Activated T-cell treated with anti-CD3 and anti-CD28 coated beads, Interleukin-2, amount 50 U/mL, for 24 hours (primary cell): ENCODE results near the gene LRFN4.

Experiments
- DNase-seq: peaks from one replicate; pipeline ENCODE4 v3.0.0-alpha.2; 2020
- H3K27ac Mint-ChIP-seq: 2 replicates; pipeline ENCODE4 v1.8.0; 2020; ENCODE audit warnings: mild to moderate bottlenecking, mixed read lengths
- H3K27me3 Mint-ChIP-seq: 2 replicates; pipeline ENCODE4 v1.8.0; 2020; ENCODE audit warnings: mixed read lengths
- H3K36me3 Mint-ChIP-seq: 2 replicates; pipeline ENCODE4 v1.8.0; 2020; ENCODE audit warnings: low read depth, mixed read lengths
- H3K4me1 Mint-ChIP-seq: 2 replicates; pipeline ENCODE4 v1.8.0; 2020; ENCODE audit warnings: low read depth, mixed read lengths
- H3K4me3 Mint-ChIP-seq: 2 replicates; pipeline ENCODE4 v1.8.0; 2020; ENCODE audit warnings: mild to moderate bottlenecking, moderate library complexity, mixed read lengths
- H3K9me3 Mint-ChIP-seq: 2 replicates; pipeline ENCODE4 v1.8.0; 2020; ENCODE audit warnings: mixed read lengths

Gene LRFN4

DNA sequence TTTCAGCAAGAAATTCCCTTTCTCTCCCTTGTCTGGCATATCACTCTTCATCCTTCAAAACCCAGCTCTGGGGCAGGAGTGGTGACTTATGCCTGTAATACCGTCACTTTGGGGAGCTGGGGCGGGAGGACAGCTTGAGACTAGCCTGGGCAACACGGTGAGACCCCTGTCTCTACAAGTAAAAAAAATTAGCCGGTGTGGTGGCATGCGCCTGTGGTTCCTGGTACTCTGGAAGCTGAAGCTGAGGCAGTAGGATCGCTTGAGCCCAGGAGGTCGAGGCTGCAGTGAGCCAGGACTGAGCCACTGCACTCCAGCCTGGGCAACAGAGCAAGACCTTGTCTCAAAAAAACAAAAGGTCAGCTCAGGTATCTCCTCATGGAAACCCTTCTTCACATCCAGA is 15.0 kb upstream of the LRFN4 start:
- peak; percentile 28 for DNase-seq
- peak overlapping the region; percentile 84 for H3K4me3 Mint-ChIP-seq
- no peaks in the 10 kb centered on the region for H3K27me3 Mint-ChIP-seq
- H3K27ac Mint-ChIP-seq: peak overlapping the region; percentile 88
- H3K36me3 Mint-ChIP-seq: peaks cover 67% of the 10 kb centered on the region
- peaks cover 51% of the 10 kb centered on the region for H3K4me1 Mint-ChIP-seq
- no peaks in the 10 kb centered on the region for H3K9me3 Mint-ChIP-seq

DNA sequence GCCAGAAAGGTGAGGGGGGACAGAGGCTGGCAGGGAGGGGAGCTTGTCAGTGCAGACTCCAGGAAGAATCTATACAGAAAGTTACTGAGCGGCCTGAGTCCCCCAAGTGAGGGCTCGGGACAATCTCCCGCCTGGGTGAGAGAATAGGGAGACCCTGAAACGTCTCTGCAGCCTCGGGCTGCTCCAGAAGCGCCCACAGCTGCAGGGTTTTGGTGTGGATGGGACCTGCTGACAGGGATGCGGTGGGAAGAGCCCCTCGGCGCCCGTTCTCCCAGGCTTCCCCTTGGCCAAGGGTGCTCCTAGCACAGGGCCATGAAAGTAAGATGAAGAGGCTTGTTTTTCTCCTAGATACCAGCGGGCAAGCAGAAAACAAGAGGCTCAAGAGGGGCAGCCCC is 14.4 kb upstream of the LRFN4 start:
- Mint-ChIP-seq H3K36me3 (peaks cover 72% of the 10 kb centered on the region), H3K9me3 (no peaks in the 10 kb centered on the region), H3K4me1 (peaks cover 51% of the 10 kb centered on the region), H3K27ac (peak overlapping the region; percentile 88), H3K4me3 (peak overlapping the region; percentile 84), H3K27me3 (no peaks in the 10 kb centered on the region)
- no peak for DNase-seq

DNA sequence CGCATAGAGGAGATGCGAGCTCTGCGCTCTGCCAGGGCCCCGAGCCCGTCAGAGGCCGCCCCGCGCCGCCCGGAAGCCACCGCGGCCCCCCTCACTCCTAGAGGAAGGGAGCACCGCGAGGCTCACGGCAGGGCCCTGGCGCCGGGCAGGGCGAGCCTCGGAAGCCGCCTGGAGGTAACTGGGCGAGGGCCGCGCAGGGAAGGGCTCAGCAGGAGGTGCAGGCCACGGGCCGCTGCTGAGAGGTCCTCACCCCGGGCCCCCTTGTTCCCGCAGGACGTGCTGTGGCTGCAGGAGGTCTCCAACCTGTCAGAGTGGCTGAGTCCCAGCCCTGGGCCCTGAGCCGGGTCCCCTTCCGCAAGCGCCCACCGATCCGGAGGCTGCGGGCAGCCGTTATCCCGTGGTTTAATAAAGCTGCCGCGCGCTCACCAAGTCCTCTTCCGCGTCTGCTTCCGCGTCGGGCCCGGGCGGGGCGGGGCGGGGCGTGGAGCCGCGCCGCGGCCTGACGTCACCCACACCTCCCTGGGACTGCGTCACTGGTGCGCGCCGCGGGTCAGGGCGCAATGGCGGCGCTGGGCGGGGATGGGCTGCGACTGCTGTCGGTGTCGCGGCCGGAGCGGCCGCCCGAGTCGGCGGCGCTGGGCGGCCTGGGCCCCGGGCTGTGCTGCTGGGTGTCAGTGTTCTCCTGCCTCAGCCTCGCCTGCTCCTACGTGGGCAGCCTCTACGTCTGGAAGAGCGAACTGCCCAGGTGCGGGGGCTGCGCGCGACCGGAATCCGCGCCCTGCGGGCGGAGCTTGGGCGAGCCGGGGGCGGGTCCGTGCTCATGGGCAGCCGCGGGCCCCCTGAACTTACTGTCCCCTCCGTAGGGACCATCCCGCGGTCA is 13.7 kb upstream of the LRFN4 start, which contains the start of gene RCE1:
RCE1 (plus strand) TSS at position 546 of the 880 bp plus-strand sequence; CDS start at position 561, 15 bp downstream.
- H3K4me3 Mint-ChIP-seq: peak within 1 kb of the TSS; percentile 84
- peaks cover 51% of the 10 kb centered on the region for H3K4me1 Mint-ChIP-seq
- H3K27ac Mint-ChIP-seq: peak within 1 kb of the TSS; percentile 97
- no peaks in the 10 kb centered on the region for H3K27me3 Mint-ChIP-seq
- peaks cover 73% of the 10 kb centered on the region for H3K36me3 Mint-ChIP-seq
- DNase-seq: peak; percentile 94
- no peaks in the 10 kb centered on the region for H3K9me3 Mint-ChIP-seq

DNA sequence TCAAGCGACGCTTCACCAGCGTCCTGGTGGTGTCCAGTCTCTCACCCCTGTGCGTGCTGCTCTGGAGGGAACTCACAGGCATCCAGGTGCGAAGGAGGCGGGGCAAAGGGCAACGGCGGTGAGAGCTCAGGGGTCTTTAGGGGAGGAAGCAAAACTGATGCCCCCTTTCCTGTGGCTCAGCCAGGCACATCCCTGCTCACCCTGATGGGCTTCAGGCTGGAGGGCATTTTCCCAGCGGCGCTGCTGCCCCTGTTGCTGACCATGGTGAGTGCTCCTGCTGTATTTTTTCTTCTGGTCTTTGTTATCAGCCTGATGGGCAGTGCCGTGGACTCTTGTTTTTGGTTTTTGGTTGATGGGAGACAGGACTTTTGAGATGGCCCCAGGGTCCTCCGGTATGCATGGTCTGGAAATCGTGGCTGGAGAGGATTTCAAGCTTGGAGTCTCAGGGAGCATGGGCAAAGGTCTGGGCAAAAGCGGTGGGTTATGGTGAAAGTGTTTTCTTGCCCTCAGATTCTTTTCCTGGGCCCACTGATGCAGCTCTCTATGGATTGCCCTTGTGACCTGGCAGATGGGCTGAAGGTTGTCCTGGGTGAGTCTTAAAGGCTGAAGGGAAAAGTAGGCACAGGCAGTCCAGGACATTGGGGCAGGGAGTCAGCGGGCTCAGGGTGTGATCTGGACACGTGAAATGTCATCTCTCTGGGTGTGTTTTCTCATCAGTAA is 12.9 kb upstream of the LRFN4 start:
- Mint-ChIP-seq H3K27ac (peak overlapping the region; percentile 97), H3K4me3 (peak overlapping the region; percentile 84), H3K27me3 (no peaks in the 10 kb centered on the region), H3K4me1 (peaks cover 51% of the 10 kb centered on the region), H3K9me3 (no peaks in the 10 kb centered on the region), H3K36me3 (peaks cover 78% of the 10 kb centered on the region)
- DNase-seq: no peak

DNA sequence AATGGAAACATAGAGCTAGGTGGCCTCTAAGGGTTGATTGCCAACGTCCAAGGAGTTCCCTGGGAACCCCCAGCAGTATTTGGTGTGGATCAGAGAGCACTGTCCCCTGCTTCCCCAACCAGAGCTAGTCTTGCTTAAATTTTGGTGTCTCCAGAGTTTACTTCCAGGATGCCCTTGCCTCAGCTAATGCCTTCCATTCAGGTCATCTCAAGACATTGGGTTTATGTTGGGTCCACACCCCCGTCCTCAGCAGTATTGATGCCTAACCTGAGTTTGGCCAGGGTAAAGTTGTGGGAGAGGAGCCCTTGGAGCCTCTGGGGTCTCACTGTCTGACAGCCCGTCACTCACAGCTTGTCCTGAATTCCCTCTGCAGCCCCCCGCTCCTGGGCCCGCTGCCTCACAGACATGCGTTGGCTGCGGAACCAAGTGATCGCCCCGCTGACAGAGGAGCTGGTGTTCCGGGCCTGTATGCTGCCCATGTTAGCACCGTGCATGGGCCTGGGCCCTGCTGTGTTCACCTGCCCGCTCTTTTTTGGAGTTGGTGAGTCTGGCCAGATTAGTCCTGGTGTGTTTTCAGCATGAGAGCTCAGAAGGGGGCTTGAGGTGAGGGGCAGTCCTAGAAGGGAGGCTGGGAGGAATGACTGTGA is 12.2 kb upstream of the LRFN4 start:
- peak overlapping the region; percentile 97 for H3K27ac Mint-ChIP-seq
- peak; percentile 25 for DNase-seq
- peaks cover 44% of the 10 kb centered on the region for H3K4me1 Mint-ChIP-seq
- H3K27me3 Mint-ChIP-seq: no peaks in the 10 kb centered on the region
- H3K4me3 Mint-ChIP-seq: peak overlapping the region; percentile 84
- H3K9me3 Mint-ChIP-seq: no peaks in the 10 kb centered on the region
- peaks cover 72% of the 10 kb centered on the region for H3K36me3 Mint-ChIP-seq

DNA sequence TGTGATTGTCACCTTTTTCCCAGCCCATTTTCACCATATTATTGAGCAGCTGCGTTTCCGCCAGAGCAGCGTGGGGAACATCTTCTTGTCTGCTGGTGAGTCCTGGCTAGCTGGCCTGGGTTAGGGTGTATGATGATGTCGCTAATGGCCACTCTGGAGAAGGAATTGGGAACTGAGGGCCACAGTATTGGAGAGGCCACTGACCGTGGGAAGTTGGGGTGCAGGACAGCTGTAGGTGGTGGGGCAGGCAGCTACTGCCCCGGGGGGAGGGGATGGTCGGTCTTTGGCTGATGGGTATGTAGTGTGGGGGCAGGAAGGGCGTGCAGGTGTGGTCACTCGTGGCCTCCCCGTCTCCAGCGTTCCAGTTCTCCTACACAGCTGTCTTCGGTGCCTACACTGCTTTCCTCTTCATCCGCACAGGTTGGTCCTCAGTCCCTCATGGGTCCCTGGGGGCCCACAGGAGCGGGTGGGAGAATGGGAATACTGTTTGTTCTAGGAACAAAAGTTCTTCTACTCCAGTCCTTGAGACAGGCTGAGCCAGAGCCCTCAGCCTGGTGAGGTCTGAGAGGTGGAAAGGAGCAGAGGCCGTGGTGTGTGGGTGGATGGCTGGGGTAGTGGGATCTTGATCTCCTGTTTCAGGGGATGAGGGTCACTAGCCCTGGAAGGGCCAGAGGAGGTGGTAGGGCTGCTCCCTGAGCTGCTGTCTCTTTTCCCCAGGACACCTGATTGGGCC is 11.6 kb upstream of the LRFN4 start:
- H3K4me1 Mint-ChIP-seq: peaks cover 37% of the 10 kb centered on the region
- peak overlapping the region; percentile 72 for H3K27ac Mint-ChIP-seq
- H3K9me3 Mint-ChIP-seq: no peaks in the 10 kb centered on the region
- peak overlapping the region; percentile 84 for H3K4me3 Mint-ChIP-seq
- peaks cover 66% of the 10 kb centered on the region for H3K36me3 Mint-ChIP-seq
- no peaks in the 10 kb centered on the region for H3K27me3 Mint-ChIP-seq
- peak; percentile 28 for DNase-seq

DNA sequence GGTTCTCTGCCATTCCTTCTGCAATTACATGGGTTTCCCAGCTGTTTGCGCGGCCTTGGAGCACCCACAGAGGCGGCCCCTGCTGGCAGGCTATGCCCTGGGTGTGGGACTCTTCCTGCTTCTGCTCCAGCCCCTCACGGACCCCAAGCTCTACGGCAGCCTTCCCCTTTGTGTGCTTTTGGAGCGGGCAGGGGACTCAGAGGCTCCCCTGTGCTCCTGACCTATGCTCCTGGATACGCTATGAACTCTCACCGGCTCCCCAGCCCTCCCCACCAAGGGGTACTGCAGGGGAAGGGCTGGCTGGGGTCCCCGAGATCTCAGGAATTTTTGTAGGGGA is 11.0 kb upstream of the LRFN4 start:
- peaks cover 61% of the 10 kb centered on the region for H3K36me3 Mint-ChIP-seq
- H3K27me3 Mint-ChIP-seq: no peaks in the 10 kb centered on the region
- no peaks in the 10 kb centered on the region for H3K9me3 Mint-ChIP-seq
- H3K4me3 Mint-ChIP-seq: peak overlapping the region; percentile 84
- peak; percentile 24 for DNase-seq
- H3K4me1 Mint-ChIP-seq: peaks cover 34% of the 10 kb centered on the region
- H3K27ac Mint-ChIP-seq: no peak overlapping the region

DNA sequence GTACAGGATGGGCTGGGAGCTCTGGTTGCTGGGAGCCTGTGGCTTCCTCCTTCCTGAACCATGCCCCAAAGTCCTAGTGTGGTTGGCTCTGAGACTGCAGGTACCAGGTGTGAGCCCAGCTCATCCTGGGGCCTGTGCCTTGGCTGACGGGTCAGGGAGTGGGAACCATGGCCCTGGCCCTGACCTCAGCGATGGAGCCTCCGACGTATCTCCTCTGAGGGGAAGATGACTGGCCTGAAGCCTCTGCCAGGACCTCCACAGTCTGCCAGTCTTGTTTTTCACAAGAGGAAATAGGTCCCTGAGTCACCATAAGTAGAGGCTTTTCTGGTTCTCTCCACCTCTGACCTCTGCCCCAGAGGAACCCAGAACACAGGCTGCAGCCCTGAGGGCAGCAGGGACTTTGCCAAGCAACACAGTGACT is 10.2 kb upstream of the LRFN4 start:
- no peak overlapping the region for H3K4me3 Mint-ChIP-seq
- DNase-seq: peak; percentile 22
- H3K4me1 Mint-ChIP-seq: peaks cover 29% of the 10 kb centered on the region
- no peaks in the 10 kb centered on the region for H3K27me3 Mint-ChIP-seq
- peaks cover 57% of the 10 kb centered on the region for H3K36me3 Mint-ChIP-seq
- peak overlapping the region; percentile 29 for H3K27ac Mint-ChIP-seq
- H3K9me3 Mint-ChIP-seq: no peaks in the 10 kb centered on the region

DNA sequence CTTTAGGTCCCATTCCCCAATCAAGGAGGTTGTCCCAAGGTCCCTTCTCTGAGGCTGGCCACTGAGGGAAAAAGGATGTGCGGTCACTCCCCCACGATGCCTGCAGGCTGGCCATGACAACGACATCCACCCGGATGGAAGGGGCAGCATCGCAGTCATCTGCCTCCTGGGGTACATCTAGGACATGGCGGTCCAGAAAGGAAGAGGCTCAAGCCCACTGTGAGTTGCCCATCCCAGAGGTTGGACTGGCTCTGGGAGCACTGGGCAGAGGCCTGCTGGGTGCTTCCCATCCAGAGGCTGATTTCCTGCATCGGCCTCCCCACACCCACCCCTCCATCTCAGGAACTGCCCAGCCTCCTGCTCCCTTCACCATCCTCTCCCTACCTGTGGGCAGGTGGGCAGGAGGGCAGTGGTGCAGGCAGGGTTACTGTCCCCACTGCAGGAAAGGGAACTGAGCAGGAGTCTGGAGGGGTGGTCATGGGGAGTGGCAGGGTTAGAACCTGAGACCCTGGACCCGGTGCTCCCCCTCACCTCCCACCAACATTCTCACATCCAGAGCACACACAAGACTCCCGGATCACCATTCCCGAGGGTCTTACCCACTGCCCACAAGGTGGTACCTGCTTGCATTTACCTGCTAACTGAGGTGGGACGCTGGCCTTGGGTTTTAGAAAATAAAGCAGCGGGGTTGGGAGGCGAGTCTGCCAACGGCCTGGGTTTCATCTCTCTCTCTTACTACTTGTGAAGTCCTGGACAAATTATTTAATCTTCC is 9.2 kb upstream of the LRFN4 start:
- Mint-ChIP-seq H3K4me1 (peaks cover 28% of the 10 kb centered on the region), H3K4me3 (no peak overlapping the region), H3K27ac (no peak overlapping the region), H3K9me3 (no peaks in the 10 kb centered on the region), H3K27me3 (no peaks in the 10 kb centered on the region), H3K36me3 (peaks cover 48% of the 10 kb centered on the region)
- no peak for DNase-seq

DNA sequence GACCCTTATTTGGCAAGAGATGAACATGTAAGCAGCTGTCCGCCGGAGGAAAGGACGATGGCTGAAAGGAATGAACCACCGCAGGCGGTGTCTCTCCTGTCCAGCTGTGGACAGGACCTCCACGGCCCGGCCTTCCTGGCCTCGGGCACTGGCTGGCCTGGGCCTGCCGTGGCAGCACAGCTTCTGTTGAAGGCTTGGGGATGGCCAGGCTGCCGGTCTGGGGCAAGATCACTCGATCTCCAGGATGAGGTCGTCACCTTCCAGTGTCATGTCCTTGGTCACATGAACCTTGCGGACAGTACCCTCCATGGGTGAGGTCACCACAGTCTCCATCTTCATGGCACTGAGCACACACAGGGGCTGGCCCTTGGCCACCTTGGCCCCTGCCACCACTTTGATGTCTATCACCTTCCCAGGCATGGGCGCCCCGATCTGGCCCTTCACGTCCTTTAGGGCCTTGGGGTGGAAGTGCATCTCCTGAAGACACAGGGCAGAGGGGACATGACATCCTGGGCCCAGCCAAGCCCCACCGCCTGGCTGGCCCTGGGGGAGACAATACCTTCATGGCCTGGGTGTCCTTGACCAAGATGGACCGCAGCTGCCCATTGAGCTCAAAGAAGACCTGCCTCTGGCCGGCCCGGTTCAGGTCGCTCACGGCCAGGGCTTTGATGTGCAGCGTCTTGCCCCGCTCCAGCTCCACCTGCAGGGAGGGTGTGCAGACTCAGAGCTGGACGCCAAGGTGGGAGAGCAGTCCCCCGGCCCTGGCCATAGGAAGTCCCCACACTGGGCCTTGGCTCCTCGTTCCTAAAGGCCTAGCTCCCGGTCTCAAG is 8.0 kb upstream of the LRFN4 start:
- peaks cover 26% of the 10 kb centered on the region for H3K4me1 Mint-ChIP-seq
- peaks cover 42% of the 10 kb centered on the region for H3K36me3 Mint-ChIP-seq
- H3K4me3 Mint-ChIP-seq: no peak overlapping the region

DNA sequence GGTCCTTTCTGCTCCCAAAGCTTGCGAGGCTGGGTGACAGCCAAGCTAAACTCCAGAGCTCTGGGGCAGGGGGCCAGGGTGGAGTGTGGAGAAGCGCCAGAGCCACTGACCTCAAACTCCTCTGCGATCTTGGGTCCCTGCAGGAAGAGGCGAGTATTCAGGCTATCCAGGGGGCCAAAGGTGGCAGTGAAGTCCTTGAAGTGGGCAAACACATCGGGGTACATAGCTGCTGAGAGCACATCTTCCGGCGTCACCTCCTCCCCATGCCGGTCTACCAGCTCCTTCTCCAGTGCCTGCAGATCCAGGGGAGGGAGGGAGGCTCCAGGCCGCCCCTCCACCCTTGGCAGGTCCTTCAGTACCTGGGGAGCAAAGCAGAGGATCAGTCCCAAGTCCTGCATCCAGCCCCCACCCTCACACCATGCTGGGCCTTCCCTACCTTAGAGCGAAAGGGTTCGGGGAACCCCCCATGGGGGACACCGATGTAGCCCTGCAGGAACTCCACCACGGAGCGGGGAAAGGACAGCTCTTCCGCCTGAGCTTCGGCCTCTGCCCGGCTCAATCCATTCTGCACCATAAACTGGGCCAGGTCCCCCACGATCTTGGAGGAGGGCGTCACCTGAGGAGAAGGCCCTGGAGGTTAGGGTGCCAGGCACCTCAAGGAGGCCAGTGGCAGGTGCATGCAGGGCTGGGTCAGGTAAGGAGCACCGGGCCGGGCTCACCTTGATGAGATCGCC is 7.2 kb upstream of the LRFN4 start:
- peaks cover 39% of the 10 kb centered on the region for H3K36me3 Mint-ChIP-seq
- no peaks in the 10 kb centered on the region for H3K27me3 Mint-ChIP-seq
- H3K4me3 Mint-ChIP-seq: no peak overlapping the region
- peaks cover 19% of the 10 kb centered on the region for H3K4me1 Mint-ChIP-seq
- no peaks in the 10 kb centered on the region for H3K9me3 Mint-ChIP-seq
- no peak overlapping the region for H3K27ac Mint-ChIP-seq
- no peak for DNase-seq

More for the DNA sequence above, 8.0 kb upstream of the LRFN4 start:
- Mint-ChIP-seq H3K27ac (no peak overlapping the region), H3K27me3 (no peaks in the 10 kb centered on the region), H3K9me3 (no peaks in the 10 kb centered on the region)
- no peak for DNase-seq

DNA sequence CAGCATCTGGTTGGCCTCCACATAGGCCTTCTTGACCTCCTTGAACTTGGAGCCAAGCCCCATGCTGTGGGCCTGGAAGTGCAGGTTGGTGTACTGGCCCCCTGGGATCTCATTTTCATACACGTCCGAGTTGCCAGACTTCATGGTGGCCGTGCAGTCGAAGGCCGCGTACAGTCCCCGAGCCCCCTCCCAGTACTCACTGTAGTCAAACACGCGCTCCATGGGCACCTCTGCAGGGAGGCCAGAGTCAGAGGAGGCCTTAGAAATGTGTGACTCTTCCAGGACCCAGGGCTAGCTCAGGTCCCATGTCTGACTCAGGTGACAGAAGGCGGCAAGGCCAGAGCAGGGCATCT is 6.7 kb upstream of the LRFN4 start:
- DNase-seq: no peak
- Mint-ChIP-seq H3K4me3 (no peak overlapping the region), H3K36me3 (peaks cover 34% of the 10 kb centered on the region), H3K9me3 (no peaks in the 10 kb centered on the region), H3K4me1 (peaks cover 13% of the 10 kb centered on the region), H3K27me3 (no peaks in the 10 kb centered on the region), H3K27ac (no peak overlapping the region)
